AG08396 (cell line): ENCODE measurements around the gene SCFD2.
A peak's percentile ranks its signal among the peaks of the same experiment; 100 is the strongest.
"Not testable (repeated sequence)": the region's sequence is repeated elsewhere in the genome, so short reads cannot be mapped to it uniquely, and the experiment has no call there.

ENCODE experiments used
- DNase-seq: peaks from one replicate; pipeline ENCODE4 v3.0.0; 2012; ENCODE audit warnings: low spot score, mixed read lengths

SCFD2 gene

DNA sequence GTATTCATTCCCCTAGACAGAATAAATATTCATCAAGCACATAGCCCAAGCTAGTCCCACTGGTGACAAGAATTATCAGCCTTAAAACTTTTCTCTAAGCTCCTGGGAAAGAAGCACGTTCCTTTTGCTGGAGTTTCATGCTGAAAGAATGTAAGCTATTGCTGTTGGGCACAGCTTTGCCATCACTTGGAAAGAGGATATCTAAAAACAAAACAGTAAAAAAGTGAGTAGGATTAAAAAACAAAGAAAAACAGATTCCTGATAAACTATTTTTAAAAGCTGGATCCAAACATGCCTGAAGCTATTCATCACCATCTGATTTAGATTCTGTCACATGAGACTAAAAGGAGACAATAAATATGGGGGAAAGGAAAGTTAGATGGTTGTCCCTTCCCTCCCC is 176.8 kb downstream of the SCFD2 start:
- peak; percentile 39 for DNase-seq

DNA sequence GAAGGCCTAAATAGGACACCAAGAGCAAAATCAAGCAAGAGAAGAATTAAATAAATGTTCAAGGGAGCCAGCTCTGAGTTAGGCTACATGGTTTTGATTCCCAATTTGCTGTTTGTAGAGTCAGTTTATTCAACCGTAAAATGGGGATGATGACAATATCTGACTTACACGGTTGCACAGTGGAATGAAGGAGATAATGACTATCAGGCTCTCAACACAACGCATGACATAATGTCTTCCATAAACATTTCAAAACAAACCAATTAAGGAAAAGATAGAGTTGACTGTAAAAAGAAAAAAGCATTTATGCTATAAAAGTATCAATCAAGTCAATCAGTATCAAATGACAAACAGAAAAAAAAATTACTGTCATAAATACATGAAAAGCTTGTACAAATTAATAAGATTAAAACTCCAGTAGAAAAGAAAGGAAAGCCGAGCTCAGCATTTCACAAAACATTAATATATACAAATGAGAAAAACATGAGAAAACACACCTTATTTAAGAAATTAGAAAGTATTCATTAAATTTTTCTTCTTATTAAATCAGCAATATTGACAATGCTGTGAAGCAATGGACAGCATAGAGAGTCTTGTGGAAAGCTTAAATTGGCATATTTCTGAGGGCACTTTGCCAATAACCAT is 179.0 kb downstream of the SCFD2 start:
- no peak for DNase-seq

DNA sequence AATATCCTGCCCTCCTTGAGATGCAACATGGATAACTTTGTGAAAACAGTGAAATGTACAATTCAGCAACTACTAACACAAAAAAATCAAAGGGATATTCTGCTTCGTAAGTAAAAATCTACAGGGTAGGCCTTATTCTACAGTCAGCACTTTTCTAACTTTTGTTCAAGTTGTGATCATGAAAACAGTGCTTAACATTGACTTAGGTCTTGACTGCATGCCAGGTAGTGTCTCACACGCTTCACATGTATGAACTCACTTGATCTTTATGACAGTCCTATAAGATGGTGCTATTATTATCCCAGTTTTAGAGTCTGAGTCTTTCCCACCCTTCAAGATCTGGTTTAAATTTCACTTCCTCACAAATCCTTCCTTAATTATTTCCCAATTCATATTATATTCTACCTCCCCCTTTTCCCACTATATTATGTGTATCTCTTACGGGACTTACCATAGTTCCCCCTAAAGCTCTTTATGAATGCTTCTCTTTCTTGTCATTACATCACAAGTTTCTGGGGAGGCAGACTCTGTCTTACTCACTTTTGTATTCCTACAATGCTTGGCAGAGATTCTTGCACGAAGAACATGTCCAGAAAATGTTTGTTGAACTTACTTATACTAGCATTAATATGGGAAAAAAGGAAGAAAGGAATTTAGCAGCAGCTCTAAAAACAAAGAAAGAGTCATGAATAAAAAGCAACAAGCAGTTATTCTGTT is 179.8 kb downstream of the SCFD2 start:
- no peak for DNase-seq

DNA sequence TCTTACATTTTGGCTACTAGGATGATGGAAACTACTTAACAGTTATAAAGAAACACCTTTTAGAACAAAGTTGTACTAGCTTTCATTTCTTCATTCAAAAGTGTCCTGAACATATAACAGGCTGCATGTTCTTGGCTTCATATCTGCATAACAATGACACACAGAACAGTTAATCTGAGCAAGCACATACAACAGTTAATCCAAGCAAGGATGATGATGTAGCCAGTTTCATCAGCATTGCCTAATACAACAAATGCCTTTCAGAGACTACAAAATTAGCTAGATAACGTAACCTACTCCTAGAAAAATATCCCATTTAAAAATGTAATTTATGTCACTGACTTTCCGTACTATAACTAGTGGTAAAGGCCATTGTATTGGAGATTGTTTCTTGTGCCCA is 182.1 kb downstream of the SCFD2 start:
- no peak for DNase-seq

DNA sequence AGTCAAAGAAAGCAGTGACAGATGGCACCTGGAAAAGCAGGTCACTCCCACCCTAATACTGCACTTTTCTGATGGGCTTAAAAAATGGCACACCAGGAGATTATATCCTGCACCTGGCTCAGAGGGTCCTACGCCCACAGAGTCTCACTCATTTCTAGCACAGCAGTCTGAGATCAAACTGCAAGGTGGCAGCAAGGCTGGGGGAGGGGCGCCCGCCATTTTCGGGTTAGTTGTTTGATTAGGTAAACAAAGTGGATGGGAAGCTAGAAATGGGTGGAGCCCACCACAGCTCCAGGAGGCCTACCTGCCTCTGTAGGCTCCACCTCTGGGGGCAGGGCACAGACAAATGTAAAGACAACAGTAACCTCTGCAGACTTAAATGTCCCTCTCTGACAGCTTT is 188.1 kb downstream of the SCFD2 start:
- DNase-seq = not testable (repeated sequence)

DNA sequence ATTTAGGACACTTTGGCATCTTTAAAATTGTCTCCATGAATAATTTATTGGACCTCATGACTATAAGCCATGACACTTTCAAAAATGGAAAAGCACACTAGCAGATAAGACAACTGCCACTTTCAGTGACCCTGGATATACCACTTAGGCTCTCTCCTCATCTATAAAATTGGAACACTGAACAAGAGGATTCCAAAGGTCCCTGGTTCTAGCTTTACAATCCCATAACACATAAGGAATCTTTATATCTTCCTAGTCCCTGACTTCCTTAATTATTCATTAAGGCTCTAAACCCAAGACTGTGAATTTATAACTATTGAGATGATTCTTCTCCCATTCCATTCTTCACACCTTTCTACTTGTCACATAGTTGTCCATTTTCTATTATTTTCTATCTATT is 190.2 kb downstream of the SCFD2 start:
- no peak for DNase-seq

DNA sequence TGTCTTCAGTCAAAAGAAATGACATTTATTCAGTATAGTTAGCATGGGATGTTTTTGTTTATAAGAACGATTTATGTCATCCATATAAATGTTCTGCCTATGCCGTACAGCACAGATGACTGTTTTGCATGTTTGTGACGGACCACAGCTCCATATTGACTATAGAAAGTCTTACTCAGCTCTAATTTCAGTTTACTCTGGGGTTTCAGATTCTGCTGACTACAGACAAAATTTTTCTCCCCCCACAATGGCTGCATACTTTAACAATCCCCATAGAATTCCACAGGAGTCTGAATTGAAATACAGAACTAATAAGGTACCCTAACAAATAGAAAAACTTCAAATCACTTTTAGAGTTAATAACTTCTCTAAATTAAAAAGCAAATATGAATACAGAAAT is 191.0 kb downstream of the SCFD2 start:
- no peak for DNase-seq

DNA sequence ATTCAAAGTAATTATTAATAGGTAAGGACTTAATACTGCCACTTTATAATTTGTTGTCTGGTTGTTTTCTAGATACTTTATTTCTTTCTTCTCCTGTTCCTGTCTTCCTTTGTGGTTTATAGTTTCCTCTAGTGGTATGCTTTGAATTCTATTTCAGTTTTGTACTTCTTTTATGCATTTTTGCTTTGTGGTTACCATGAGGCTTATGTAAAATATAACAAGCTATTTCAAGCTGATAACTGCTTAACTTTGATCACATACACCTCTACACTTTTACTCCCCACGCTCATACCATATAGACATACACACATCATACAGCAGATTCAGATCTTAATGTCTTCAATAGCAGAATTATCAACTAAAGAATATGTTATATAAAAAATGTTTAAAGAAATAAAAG is 192.3 kb downstream of the SCFD2 start:
- no peak for DNase-seq

DNA sequence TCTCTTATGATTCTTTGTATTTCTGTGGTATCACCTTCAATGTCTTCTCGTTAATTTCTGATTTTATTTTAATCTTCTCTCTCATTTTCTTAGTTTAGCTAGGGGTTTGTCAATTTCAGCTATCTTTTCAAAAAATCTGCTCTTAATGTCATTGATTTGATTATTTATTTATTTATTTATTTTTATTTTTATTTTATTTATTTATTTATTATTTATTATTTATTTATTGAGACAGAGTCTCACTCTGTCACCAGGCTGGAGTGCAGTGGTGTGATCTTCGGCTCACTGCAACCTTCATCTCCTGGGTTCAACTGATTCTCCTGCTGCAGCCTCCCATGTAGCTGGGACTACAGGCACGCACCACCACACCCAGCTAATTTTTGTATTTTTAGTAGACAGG is 194.1 kb downstream of the SCFD2 start:
- no peak for DNase-seq

DNA sequence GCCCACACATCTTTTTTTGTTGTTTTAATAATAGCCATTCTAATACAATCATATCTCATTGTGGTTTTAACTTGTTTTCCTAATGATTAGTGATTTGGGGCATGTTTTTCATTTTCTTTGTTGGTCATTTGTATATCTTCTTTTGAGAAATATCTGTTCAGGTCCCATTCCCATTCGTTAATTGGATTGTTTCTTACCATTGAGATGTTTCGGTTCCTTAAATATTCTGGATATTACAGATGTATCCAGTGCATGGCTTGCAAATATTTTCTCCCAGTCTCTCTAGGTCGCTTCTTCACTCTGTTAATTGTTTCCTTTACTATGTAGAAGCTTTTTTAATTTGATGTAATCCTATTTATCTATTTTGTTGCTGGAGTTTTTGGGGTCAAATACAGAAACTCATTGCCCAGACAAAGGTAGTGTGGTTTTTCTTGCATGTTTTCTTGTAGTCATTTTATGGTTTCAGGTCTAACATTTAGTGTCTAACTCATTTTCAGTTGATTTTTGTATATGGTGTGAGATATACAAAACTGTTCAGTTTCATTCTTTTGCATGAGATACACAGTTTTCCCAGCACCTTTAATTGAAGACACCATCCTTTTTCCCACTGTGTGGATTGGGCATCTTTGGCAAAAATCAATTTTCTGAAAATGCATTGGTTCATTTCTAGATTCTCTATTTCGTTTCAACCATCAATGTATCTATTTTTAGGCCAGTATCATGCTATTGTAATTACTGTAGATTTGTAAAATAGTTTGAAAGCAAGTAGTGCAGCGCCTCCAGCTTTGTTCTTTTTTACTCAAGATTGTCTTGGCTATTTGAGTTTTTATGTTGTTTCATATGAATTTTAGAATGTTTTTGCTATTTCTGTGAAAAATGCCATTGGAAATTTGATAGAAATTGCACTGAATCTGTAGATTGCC is 195.9 kb downstream of the SCFD2 start:
- DNase-seq = no peak

DNA sequence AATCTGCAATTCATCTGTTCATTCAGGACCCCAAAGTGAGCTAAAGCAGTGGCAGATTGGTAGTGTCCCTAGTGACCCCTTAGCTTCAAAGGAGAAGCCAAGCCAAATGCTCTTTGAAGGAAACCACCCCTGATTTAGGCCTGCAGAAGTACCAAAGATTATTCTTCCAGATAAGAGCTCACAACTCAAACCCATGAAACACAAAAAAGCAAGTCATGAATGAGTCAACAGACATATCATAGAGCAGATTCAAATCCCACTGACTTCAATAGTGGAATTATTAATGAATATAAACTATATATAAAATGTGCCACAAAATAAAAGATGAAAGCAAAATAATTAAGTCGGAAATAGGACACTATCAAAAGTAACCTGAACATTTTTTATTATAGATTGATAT is 197.6 kb downstream of the SCFD2 start:
- DNase-seq = no peak

DNA sequence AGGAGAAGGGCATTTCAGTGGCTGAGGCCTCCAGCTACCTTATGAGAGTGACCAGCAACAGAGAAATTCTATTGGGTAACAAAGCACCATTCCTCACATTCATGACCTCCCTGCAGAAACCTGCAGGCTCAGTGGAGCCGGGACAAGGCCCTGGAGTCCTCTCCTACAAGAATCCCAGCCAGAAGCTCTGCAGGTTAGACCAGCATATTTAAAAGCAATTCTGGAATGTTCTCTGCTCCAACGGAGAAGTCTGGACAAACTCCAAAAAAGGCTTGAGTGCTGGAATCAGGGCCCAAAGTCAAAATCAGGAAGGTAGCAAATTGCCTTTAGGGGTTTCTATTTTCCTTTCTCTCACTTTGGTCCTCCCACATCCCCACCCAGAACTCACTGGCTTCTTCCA is 202.9 kb downstream of the SCFD2 start:
- no peak for DNase-seq

DNA sequence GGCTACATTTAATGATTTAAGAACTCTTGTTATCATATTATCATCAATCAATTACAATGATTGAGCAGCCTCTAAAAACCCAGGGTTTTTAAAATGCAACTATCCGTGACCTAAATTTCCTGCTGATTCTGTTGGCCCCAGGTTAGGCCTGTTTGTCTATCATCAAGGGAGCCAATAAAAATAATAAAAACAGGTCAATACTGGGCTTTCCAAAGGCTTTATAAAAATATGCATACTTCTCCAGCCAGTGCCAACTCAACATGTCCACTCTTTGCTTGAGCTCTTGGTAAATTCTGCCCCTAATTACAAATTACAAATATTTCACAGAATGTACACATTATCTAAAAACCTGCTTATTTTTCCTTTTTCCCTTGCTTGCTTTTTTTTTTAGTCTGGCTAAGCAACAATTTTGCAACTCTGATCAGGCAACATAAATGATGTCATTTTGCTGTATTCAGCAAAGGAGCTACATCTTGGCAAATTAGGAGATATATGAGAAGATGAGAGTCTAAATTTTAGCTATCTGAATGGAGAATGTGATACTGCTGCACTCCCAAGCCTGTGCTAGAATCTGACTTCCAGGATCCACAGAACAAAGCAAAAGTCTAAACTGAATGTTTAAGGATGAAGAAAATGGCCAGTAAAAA is 204.0 kb downstream of the SCFD2 start:
- no peak for DNase-seq

DNA sequence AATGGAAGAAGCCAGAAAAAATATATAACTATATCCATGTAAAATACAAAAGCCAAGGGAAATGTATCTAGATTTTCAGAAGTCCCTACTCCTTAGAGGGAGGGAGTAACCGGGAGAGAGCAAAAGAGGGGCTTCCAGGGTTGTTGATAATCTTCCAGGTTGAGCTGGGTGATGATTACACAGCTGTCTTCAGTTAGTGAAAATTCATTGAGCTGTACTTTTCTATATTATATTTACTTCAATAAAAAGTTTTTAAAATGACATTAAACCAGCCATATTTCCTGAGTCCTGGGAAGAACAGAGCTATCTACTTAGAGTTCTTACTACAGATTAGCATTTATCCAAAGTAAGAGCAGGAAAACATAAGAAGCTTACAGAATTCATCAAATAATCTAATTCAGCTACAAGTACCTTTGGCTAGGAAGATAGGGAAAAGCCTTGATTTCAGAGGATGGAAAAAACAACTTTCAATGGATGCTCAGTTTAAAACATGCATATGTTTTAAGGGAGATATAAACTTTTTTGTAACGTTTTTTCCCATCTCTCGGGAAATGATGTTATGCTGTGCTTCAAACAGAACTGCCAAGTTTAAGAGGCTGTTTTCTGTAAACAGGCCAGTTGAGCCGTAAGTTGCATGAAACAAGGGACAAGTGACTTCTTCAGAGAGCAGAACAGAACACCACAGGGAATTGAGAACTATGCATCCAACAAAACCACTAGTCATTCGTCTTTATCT is 204.6 kb downstream of the SCFD2 start:
- no peak for DNase-seq

DNA sequence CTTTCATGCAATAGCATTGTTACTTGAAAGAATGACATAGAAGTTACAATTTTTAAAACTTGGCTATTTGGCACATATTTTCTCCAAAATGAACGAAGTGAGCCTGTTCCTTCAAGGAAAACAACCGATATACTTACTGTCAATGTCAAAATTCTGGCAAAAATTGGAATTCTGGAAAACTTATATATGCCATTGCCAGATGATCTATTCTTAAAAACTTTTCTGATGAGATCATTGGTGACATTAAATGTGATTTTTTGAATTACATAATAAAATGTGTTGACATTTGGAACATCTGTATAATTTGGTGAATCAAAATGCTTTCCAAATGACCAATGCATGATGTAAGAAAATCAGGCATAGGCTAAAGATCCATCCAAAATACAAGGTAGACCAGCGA is 209.0 kb downstream of the SCFD2 start:
- DNase-seq = no peak

DNA sequence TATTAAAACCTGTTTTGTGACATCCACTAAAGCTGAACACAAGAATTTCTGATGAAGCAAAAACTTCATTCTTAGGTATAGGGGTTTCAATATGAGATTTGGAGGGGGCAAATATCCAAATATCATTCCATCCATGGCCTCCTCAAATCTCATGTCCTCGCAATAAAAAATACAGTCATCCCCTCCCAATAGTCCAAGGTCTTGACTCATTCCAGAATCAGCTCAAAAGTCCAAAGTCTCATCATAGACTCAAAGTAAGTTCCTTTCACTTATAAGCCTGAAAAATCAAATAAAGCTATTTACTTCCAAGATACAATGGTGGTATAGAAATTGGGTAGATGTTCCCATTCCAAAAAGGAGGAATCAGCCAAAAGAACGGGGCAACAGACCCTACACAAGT is 213.4 kb downstream of the SCFD2 start:
- DNase-seq = no peak

DNA sequence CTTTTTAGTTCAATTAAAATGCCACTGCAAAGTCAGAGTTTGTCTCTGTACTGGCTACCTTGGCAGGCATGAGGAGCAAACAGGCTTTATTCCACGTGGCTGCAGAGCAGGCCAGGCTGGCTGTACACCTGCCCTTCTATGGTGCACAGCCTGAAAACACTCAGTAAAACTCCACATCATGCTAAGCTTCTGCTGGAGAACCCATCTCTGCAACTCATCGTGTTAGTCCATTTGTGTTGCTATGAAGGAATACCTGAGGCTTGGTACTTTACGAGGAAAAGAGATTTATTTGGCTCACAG is 214.4 kb downstream of the SCFD2 start:
- DNase-seq = no peak

DNA sequence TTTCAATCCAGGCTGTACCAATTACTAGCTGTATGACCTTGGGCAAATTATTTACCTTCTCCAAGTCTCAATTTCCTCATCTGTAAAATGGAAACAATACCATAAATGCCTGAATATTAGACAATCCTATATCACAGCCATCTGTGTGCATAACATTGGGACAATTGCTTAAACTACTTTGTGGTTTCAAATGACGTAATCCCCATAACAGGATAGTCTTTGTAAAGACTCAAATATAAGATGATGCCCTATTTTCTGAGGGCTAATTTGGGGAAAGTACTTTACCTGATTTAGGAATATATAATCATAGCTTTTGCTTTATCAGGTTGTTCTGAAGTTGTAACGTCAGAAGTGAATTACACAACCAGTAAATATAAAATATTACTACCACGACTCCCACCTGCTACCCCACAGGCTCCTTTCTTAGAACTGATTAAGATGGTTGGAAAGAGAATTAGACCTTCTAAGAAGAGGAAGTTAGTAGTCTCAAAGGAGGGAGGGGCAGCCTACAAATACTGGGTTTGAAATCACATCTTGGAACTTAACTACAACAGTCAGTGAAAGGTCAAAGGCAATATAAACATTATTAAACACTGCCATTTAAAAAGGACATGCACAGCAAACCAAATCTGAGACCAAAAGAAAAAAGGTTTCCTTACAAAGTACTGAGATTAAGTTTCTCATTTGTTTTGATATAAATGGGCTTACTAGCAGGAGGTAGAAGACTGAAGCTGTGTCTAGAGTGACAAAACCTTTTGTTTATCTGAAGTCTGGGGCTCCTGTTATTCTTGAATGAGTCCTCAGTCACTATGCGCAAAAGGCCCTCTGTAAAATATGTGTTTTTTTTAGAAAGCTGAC is 215.0 kb downstream of the SCFD2 start:
- DNase-seq = peak; percentile 15

DNA sequence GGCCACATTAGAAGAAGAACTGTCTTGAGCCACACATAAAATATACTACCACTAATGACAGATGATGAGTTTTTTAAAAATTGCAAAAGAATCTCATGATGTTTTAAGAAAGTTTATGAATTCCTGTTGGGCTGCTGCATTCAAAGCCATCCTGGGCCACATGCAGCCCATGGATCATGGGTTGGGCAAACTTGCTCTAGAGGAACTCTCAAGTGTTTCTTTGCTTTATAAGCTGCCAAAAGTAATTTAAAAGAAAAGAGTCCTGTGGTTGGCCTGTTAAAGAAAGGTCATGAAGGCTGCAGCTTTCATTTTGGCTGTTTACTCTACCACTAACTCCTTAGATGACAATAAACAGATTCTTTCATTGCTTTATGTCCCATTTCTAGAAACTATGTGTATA is 218.2 kb downstream of the SCFD2 start:
- no peak for DNase-seq

DNA sequence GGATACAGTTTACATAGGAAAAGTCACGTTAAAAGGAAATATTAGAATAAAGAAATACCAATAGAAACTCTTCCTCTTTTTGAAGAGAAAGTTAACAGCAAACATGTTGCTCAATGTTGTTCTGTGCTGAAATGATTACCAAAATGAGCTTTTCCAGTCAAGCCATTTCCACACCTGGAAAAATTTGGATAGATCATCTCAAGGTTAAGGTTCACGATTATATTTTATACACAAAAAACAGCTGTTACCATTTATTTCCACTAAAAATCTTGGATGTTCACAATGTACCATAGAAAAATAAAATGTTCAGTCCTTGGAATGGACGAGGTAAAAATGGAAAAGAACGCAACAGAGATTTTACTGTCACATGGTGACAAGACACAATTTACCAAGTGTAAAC is 218.7 kb downstream of the SCFD2 start:
- DNase-seq = no peak

DNA sequence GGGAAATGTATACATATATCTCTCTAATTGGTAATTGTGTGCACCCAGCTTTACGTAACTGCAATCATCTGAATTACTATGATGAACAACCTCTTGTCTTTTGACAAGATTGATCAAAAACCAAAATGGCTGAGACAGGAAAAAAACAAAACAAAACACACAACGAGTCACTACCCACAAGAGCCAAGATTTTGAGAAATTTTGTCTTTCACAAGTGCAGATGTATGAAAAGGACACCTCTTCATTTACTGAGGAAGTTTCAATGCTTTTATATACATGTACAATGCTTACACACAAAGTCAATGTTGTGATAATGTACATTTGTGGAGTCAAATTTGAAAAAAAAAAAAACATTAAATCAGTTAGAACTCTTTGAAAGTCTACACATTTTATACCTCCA is 224.6 kb downstream of the SCFD2 start:
- DNase-seq = no peak
